Stimulated activated CD8-positive, alpha-beta memory T cell treated with anti-CD3 and anti-CD28 coated beads, Interleukin-12 subunit alpha, Interleukin-12 subunit beta, amount 100 ng/mL, for 24 hours (primary cell): ENCODE measurements around the gene PRSS53.

Experiments
- DNase-seq: peaks from one replicate; pipeline ENCODE4 v3.0.0-alpha.2; 2020; ENCODE audit errors: extremely low read depth

Gene PRSS53

DNA sequence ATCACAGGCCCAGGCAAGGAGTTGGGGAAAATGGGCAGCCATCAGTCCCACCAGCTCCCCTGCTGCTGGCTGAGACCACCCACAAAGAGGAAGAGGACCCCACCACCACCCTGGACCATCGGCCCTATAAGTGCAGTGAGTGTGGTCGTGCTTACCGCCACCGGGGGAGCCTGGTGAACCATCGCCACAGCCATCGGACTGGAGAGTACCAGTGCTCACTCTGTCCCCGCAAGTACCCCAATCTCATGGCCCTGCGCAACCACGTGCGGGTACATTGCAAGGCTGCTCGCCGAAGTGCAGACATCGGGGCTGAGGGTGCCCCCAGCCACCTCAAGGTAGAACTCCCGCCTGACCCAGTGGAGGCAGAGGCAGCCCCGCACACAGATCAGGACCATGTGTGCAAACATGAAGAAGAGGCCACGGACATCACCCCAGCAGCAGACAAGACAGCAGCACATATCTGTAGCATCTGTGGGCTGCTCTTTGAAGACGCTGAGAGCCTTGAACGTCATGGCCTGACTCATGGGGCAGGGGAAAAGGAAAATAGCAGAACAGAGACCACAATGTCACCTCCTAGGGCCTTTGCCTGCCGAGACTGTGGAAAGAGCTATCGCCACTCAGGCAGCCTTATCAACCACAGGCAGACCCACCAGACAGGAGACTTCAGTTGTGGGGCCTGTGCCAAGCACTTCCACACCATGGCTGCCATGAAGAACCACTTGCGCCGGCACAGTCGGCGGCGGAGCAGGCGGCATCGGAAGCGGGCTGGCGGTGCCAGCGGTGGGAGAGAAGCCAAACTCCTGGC is 10.9 kb downstream of the PRSS53 start:
- DNase-seq: no peak

GRCh38 chr16:31077024-31077423 is 11.7 kb downstream of the PRSS53 start:
- no peak for DNase-seq

- DNase-seq: no peak
Measured at GRCh38 chr16:31076319-31076718, 12.4 kb downstream of the PRSS53 start.

GRCh38 chr16:31074814-31075183 is 13.9 kb downstream of the PRSS53 start:
- no peak for DNase-seq

DNA sequence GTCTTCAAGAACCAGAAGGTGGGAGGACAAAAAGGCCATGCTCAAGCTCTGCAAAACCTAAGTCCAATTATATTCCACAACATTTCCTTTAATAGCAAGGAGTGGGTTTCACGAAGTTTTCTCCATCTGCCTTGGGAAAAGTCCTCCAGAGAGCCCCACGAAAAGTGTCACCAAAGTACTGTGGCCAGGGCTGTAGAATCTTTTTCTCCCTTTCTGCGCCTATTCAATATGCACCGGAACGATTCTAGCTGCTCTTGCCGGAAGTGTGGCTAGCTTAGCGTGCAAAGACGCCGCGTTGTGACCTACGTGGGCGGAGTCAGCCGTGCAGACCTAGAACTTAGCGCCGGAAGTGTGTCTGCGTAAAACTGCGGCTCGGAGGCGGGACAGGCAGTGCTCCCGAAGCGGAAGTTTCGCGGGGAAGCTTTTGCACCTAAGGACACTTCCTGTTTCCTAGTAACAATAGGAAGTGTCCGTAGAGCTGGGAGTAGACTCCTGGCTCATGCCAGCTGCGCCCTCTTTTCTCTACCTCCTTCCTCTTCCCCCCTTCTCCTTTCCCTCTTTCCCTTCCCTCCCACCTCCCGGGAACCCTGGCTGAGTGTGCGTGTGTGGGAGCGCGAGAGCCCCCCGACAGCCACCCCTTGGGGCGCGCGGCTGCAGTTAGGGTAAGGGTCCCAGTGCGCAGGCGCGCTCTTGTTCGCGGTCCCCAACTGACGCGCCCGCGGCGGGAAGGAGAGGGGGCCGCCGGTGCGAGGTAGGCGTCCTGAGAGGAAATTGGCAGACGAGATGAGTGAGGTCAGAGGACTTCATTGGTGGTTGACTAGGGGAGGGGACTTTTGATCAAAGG is 14.6 kb downstream of the PRSS53 start, which contains the start of the genes ZNF646 and ZNF668:
Gene ZNF646, plus strand, starts transcription at position 453 of the 844 bp plus-strand sequence. CDS start 1,903 bp downstream, outside the sequence.
Gene ZNF668, minus strand, starts transcription at position 271 of the 844 bp plus-strand sequence. CDS start 9,781 bp downstream, outside the sequence.
- DNase-seq: peak; percentile 95

- peak; percentile 81 for DNase-seq
Measured at GRCh38 chr16:31073142-31073969, 15.4 kb downstream of the PRSS53 start.

DNA sequence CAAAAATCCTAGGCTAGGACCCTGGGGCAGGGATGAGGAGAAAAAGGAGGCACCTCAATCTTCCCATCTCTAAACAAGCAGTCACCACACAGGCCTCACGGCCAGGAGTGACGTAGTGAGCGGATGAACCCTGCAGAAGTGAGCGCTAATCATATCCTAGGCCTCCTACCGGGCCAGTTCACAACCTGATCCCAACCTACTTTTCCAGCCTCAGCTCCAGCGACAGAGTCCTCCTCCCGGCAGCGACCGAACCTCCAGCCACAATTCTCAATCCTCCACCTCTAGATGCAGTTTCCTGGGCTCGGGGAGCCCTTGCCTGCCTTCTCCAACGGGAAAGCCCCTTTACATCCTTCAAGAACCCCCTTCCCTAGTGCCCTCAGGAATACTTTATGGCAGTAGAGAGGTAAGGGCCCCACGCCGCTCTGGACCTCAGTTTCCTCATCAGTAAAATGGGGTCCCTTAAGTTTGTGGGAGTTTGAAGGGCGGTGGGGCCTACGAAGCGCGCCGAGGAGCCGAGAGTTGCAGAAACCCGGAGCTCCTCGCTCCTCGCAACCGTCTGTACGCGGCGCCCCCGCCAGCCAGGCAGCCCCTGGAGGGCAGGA is 16.1 kb downstream of the PRSS53 start:
- DNase-seq: no peak

- DNase-seq: no peak
Measured at GRCh38 chr16:31071861-31072260, 16.9 kb downstream of the PRSS53 start.

GRCh38 chr16:31067342-31067741 is 21.4 kb downstream of the PRSS53 start:
- DNase-seq: no peak

GRCh38 chr16:31064882-31065461 is 23.8 kb downstream of the PRSS53 start:
- DNase-seq: no peak

DNA sequence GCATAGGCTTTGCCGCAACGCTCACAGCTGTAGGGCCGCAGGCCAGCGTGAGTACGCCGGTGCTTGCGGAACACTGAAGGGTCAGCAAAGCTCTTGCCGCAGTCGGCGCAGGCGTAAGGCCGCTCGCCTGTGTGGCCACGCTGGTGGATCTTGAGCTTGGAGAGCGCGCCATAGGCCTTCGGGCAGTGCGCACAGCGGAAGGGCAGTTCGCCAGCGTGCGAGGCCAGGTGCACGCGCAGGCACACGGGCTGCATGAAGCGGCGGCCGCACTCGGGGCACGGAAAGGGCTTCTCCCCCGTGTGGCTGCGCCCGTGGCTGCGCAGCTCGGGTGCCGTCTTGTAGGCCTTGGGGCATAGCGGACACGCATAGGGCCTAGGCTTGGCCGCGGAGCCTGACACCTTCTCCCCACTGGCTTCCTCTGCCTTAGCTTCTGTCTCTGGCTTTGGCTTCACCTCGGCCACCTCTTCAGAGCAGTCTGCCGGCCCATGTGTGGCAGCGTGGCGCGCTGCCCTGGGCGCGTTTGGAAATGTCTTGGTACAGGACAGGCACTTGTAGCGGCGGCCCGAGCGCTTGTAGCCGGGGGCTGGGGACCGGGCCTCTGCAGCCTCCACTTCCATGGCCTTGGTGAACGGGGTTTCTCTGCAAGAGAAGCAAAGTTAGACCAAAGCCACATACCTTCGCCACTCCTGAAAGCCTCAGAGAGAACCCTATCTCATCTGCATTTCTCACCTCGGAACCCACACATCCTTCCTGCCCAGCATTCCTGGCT is 24.7 kb downstream of the PRSS53 start:
- no peak for DNase-seq

DNA sequence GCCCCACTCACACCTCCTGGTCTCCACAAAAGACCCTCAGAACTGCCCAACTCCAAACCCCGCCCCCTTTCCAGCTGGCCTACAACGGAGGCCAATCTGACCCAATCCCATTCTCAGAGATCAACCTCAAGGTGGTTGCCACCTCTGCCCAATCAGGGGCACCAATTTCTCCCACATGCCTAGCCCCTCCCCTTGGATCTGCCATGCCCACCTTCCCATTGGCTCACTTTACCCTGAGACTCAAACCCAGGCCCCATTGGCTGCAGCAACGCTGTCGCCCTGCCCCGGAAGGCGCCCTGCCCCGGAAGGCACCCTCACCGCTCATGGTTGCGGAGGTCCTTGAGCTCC is 25.3 kb downstream of the PRSS53 start:
- no peak for DNase-seq

DNA sequence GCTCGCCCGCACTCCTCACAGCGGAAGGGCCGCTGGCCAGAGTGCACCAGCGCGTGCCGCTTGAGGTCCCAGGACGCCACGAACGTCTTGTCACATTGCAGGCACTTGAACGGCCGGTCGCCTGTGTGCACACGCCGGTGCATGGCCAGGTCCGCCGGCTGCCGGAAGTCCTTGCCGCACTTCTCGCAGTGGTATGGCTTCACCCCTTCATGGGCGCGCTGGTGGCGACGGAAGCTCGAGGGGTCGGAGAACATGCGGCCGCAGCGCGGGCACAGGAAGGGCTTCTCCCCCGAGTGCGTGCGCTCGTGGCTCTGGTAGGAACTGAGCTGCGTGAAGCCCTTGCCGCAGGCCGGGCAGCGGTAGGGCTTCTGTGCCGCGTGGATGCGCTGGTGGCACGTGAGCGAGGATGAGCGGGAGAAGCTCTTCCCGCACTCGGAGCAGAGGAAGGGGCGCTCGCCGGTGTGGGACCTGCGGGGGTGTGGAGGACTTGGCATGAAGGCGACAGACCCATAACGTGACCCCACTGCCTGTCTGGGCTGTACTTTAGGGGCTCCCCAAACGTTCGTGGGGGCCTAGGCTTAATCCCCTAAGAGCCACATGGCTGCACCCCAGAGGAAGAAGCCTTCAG is 26.8 kb downstream of the PRSS53 start:
- DNase-seq: no peak

DNA sequence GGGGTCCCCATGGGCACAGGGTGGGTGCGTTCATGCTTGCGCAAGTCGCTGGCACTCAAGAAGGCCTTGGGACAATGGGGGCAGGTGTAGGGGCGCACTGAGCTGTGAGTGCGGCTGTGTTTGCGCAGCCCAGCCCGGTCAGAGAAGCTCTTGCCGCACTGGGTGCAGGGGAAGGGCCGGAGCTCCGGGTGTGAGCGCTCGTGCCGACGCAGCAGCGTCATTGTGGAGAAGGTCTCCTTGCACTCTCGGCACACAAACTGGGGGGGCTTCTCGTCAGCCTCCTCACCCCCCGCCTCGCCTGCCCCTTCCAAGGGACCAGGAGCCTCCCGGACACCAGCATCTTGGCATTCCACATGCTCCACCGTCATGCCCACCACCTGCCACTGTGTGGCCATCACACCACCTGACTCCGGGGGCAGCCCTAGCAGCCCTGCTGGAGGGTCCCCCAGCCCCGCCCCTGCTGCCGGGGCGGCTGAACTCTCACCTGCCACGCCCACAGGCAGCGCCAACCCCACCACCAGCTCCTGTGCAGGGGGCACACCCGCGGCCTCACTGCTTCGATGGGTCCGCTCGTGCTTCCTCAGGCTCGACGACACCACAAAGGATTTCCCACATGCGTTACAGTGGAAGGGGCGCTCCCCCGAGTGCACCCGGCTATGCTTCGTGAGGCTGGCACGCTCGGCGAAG is 27.5 kb downstream of the PRSS53 start:
- no peak for DNase-seq

DNA sequence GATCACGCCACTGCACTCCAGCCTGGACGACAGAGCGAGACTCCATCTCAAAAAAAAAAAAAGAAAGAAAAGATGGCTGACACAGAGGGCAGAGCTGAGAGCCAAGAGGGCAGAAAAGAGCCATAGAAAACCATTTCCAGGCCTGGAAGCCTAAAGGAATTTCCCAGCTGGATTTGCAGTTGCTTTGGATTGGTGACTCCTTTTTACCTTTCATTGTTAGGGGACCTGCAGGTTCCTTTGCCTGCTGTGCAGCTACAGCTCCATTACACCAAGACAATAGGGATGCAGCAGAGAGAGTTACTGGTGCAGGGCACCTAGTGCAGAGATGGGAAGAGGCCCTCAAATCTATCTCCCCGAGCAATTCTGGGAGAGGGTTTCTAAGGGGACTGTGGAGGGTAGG is 33.1 kb downstream of the PRSS53 start:
- no peak for DNase-seq

DNA sequence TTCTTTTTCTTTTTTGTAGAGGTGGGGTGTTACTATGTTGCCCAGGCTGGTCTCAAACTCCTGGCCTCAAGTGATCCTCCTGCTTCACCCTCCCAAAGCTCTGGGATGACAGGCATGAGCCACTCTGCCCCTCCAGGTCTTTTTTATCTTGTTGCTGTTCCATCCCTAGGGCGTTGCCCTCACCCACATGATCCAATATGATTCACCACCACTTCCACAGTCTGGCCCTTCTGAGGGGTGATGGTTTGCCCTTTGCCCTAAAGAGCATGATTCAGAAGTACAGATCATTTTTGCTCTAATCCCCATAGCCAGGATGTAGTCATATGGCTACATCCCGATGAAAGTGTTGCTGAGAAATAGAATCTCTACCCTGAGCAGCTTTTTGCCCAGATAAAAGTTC is 36.6 kb downstream of the PRSS53 start:
- DNase-seq: no peak

GRCh38 chr16:31050280-31051030 is 38.3 kb downstream of the PRSS53 start:
- no peak for DNase-seq

DNA sequence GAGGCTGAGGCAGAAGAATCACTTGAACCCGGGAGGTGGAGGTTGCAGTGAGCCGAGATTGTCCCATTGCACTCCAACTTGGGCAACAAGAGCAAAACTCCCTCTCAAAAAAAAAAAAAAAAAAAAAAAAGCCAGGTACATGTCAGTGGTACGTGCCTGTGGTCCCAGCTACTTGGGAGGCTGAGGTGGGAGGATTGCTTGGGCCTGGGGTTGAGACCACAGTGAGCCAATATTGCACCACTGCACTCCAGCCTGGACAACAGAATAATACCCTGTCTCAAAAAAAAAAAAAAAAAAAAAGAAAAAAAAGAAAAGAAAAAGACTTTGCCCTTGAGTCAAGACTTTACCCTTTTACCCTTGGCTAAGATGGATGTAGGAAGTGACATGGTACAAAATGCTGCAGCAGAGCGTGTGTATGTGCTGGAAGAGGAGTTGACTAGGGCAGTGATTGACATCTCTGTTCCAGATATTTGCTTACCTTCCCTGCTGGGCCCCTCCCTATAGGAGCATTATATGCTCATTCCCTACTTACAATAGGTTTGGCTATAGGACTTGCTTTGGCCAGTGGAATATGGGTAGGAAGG is 44.8 kb downstream of the PRSS53 start:
- no peak for DNase-seq
